ENCODE results near the gene RNF181. TPM values are rescaled to one million over a fixed set of nuclear protein-coding genes. Genes with fewer than 3 reads are reported as not detected.

Gene RNF181
- total RNA-seq, 1 experiment from 2014 or later: 123 TPM

DNA sequence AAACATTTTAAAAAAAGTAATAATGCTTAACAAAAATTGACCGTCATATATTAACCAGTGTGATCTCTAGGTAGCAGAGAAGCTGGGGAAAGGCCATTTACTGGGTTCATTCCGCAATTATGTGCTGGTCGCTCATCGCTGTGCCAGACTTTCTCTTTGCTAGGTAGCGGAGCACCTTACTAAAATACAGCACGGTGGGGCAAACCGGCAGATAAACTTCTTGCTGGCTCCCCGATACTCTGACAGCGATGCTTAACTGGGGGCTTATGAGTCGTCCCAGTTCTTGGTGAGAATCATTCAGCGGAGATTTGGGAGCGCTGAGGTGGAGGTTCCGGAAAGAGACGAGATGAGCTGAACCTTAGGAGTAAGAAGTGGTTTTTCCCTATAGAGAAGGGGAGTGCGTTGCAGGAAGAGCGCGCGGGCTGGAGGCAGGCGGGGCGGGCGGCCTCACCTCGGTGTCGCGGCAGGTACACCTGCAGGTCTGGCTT is 15.7 kb downstream of the RNF181 start:
- peaks cover 61% of the 10 kb centered on the region for H3K36me3 Mint-ChIP-seq (ENCODE audit: insufficient read depth, unreplicated experiment)
- Histone ChIP-seq H3K4me1 (no peaks in the 10 kb centered on the region), H3K9me3 (no peaks in the 10 kb centered on the region), H3K4me3 (ENCODE audit: low read depth, low read length) (peak overlapping the region; percentile 74), H3K27me3 (replicated peaks; ENCODE audit: control insufficient read depth, insufficient read depth, low read length) (no peaks in the 10 kb centered on the region), H3K36me3 (ENCODE audit: control insufficient read depth, insufficient read depth, low read length) (no peaks in the 10 kb centered on the region)
- no peaks in the 10 kb centered on the region for H3K9me3 Mint-ChIP-seq (ENCODE audit: unreplicated experiment)
- BruUV-seq (replicated peaks): TSS peak; percentile 30
- no peak for DNase-seq
- ChIA-PET CTCF (interaction anchor here (0.7 to 1.3 kb wide), 6 partner anchors 8 to 70 kb away, joined by 3 to 6 read pairs (median 4); partner anchors contain the start of genes GGCX and TMEM150A), POLR2A (interaction anchor here (0.6 to 1.5 kb wide), 9 partner anchors 9 to 640 kb away, joined by 3 to 19 read pairs (median 7); partner anchors contain the start of genes MAT2A, RNF181, TMEM150A and VAMP8)
- TF ChIP-seq, protein P1, sequence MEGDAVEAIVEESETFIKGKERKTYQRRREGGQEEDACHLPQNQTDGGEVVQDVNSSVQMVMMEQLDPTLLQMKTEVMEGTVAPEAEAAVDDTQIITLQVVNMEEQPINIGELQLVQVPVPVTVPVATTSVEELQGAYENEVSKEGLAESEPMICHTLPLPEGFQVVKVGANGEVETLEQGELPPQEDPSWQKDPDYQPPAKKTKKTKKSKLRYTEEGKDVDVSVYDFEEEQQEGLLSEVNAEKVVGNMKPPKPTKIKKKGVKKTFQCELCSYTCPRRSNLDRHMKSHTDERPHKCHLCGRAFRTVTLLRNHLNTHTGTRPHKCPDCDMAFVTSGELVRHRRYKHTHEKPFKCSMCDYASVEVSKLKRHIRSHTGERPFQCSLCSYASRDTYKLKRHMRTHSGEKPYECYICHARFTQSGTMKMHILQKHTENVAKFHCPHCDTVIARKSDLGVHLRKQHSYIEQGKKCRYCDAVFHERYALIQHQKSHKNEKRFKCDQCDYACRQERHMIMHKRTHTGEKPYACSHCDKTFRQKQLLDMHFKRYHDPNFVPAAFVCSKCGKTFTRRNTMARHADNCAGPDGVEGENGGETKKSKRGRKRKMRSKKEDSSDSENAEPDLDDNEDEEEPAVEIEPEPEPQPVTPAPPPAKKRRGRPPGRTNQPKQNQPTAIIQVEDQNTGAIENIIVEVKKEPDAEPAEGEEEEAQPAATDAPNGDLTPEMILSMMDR (IDR thresholded peaks at IDR 0.05; ENCODE audit: insufficient read depth in 1 of 2, low read depth in 1 of 2, low read length in 1 of 2, severe bottlenecking in 1 of 2, unreplicated experiment in 1 of 2): no peak
- peak overlapping the region; percentile 90 for H3K4me3 Mint-ChIP-seq (ENCODE audit: unreplicated experiment)
- H3K4me1 Mint-ChIP-seq (ENCODE audit: low read depth, unreplicated experiment): no peaks in the 10 kb centered on the region
- intact Hi-C loops (cut with micrococcal nuclease; ENCODE audit: unreplicated experiment): loop anchor here (1.0 kb wide), 1 partner anchor 190 kb away; no protein-coding TSS in a partner anchor
- H3K27ac Mint-ChIP-seq (ENCODE audit: unreplicated experiment): peak overlapping the region; percentile 86
- H3K27me3 Mint-ChIP-seq (ENCODE audit: insufficient read depth, unreplicated experiment): no peaks in the 10 kb centered on the region

DNA sequence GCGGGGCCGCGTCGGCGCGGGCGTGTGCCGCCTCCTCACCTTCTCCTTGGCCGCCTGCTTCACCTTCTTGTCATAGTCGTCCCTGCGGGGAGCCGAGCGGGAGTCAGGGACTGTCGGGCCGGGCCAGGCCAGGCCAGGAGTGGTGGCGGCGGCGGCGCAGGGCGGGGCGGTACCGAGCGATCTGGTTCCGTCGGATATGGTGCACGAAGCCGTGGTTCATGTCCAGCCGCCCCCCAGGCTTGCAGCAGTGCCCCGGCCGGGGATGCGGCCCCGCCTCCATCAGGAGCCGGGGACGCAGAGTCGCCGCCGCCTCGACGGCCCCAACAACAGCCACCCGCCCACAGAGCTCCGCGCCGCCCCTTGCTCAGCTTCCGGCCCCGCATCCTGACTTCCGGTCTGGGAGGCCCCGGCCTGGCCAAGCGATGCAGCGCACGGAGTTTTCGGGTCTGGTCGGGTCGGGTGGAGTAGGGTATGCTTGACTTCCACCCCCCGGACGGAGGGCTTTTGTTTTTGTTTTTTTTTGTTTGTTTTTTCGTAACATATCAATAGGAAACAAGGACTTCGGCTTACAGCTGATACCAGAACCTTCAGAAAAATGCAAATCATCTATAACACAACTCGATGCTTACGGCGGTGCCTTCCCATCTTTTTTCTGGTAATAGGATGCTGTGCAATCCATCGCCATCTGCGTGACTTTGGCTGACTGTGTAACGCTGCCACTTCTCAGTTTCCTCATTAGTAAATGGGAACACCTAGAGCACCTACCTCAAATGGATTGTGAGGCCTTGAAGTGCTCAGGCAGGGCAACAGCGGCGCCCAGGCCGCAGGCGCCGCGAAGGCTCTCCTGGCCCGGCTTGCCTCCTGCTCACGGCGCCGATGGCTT is 16.4 kb downstream of the RNF181 start, which contains the start of gene C2orf68:
TSS of gene C2orf68 (minus strand) at position 362 of the 883 bp plus-strand sequence. CDS start at position 280, 82 bp downstream.
- no peaks in the 10 kb centered on the region for H3K36me3 ChIP-seq (ENCODE audit: control insufficient read depth, insufficient read depth, low read length)
- TF ChIP-seq, protein P1 (IDR thresholded peaks at IDR 0.05; ENCODE audit: insufficient read depth in 1 of 2, low read depth in 1 of 2, low read length in 1 of 2, severe bottlenecking in 1 of 2, unreplicated experiment in 1 of 2): no peak
- Mint-ChIP-seq H3K4me1 (ENCODE audit: low read depth, unreplicated experiment) (no peaks in the 10 kb centered on the region), H3K9me3 (ENCODE audit: unreplicated experiment) (no peaks in the 10 kb centered on the region), H3K27ac (ENCODE audit: unreplicated experiment) (peak within 1 kb of the TSS; percentile 86), H3K36me3 (ENCODE audit: insufficient read depth, unreplicated experiment) (peaks cover 57% of the 10 kb centered on the region), H3K4me3 (ENCODE audit: unreplicated experiment) (peak within 1 kb of the TSS; percentile 90), H3K27me3 (ENCODE audit: insufficient read depth, unreplicated experiment) (no peaks in the 10 kb centered on the region)
- no peaks in the 10 kb centered on the region for H3K27me3 ChIP-seq (replicated peaks; ENCODE audit: control insufficient read depth, insufficient read depth, low read length)
- intact Hi-C loops (cut with micrococcal nuclease; ENCODE audit: unreplicated experiment): loop anchor here (1.0 kb wide), 2 partner anchors 10 to 191 kb away; partner anchors contain the start of gene TMEM150A
- no peaks in the 10 kb centered on the region for H3K9me3 ChIP-seq
- H3K4me1 ChIP-seq: no peaks in the 10 kb centered on the region
- peak; percentile 94 to 95 for DNase-seq
- TSS peak; percentile 73 for BruUV-seq (replicated peaks)
- H3K4me3 ChIP-seq (ENCODE audit: low read depth, low read length): peak within 1 kb of the TSS; percentile 74
- ChIA-PET POLR2A (interaction anchor here (0.6 to 1.5 kb wide), 10 partner anchors 9 to 641 kb away, joined by 3 to 19 read pairs (median 6); partner anchors contain the start of genes MAT2A, RNF181, TMEM150A and VAMP8), CTCF (interaction anchor here (0.7 to 1.3 kb wide), 6 partner anchors 9 to 71 kb away, joined by 3 to 6 read pairs (median 4); partner anchors contain the start of genes GGCX and TMEM150A)

Measured in Caco-2 (cell line).